Measurements from ENCODE around the gene MYRF. TPM values are rescaled to one million over a fixed set of nuclear protein-coding genes. Genes with fewer than 3 reads are reported as not detected.

Gene MYRF
- total and polyA plus RNA-seq, 2 of the 13 experiments (the other 11 are each of a cell fraction or from before 2014, with no cell fraction given), result 10.2 to 25.9 TPM

GRCh38 chr11:61783717-61784505 is 31.5 kb downstream of the MYRF start (continued):
- TF ChIP-seq CTCF (CRISPR knock-in tag; IDR thresholded peaks at IDR 0.05) (no peak), NFKB2 (CRISPR knock-in tag; IDR thresholded peaks at IDR 0.05; ENCODE audit: borderline replicate concordance) (no peak), ZKSCAN5 (CRISPR knock-in tag; IDR thresholded peaks at IDR 0.05) (no peak), ATF7-NPFF (CRISPR knock-in tag; IDR thresholded peaks at IDR 0.05; ENCODE audit: low read depth) (no peak), BCL6 (CRISPR knock-in tag; IDR thresholded peaks at IDR 0.05) (no peak), HINFP (CRISPR knock-in tag; IDR thresholded peaks at IDR 0.05; ENCODE audit: low read depth) (no peak), U2AF2 (IDR thresholded peaks at IDR 0.05; ENCODE audit: low read depth, low read length) (no peak), JDP2 (CRISPR knock-in tag; IDR thresholded peaks at IDR 0.05; ENCODE audit: borderline replicate concordance) (no peak)
- TF ChIP-seq, protein P1, sequence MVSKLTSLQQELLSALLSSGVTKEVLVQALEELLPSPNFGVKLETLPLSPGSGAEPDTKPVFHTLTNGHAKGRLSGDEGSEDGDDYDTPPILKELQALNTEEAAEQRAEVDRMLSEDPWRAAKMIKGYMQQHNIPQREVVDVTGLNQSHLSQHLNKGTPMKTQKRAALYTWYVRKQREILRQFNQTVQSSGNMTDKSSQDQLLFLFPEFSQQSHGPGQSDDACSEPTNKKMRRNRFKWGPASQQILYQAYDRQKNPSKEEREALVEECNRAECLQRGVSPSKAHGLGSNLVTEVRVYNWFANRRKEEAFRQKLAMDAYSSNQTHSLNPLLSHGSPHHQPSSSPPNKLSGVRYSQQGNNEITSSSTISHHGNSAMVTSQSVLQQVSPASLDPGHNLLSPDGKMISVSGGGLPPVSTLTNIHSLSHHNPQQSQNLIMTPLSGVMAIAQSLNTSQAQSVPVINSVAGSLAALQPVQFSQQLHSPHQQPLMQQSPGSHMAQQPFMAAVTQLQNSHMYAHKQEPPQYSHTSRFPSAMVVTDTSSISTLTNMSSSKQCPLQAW (CRISPR knock-in tag; IDR thresholded peaks at IDR 0.05), result no peak

Data from HepG2 (cell line).